ENCODE results near the gene EPS15. TPM values are rescaled to one million over a fixed set of nuclear protein-coding genes. Genes with fewer than 3 reads are reported as not detected.
"Not testable (repeated sequence)": the region's sequence is repeated elsewhere in the genome, so short reads cannot be mapped to it uniquely, and the experiment has no call there.

EPS15 gene
- total RNA-seq, 1 donor from 2014 or later = 86.2 TPM

- no peak for DNase-seq (ENCODE audit: low spot score)
Measured at GRCh38 chr1:51336711-51337110, 182.4 kb downstream of the EPS15 start.

DNA sequence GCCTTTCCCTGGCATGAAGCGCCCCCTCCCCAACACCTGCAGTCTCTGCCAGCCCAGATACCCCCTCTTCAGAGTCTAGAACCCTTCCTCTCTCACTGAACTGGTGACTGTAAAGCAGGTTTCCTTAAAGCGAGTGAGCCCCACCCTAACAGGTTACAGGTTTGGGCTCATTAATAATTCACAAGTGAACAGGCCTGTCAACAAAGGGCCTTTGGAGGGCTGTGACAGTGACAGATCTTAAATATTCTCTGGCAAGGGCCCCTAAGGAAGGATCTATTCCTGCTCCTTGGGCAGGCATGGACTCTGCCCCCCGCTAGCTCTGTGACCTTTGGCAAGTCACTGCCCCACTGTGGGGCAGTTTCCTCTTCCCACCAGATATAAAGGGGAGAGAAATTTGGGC, 183.1 kb downstream of the EPS15 start:
- DNase-seq (ENCODE audit: low spot score) = no peak

DNA sequence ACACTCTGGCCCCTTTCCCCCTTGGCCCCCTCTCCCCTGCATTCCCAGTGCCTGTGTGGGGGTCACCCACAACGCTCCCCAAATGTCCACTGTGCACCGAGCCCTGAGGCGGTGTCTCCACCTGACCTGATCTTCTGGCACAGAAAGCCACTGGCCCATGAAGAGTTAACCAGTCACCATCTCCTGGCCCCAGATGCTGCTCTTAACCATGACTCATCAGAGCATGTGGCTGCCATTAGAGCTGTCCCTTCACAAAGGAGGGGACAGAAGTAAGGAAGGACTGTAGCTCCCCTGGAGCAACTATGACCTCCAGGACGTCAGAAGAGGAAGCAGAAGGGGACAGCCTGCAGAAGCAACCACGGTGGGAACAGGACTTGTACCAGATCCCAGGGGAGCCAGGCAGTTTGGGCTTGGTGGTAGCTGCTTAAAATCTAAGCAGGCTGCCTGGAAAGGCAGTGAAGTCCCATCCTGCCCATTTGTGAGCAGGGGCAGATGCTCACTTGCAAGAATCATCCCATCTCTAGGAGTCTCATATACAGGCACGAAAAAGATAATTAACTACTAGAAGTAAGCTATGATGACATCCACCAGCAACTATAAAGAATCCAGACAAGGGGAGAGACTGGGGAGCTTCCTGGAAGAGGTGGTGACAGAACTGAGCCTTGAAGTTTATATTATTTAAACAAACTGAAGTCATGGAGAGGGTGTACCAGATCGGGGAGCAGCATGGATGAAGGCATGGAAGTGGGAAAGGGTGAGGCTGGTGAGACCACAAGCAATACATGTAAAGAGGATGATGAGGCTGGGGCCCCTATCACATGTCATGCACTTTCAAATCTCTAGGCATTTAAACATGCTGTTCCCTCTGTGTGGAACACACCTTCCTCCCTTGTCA, 187.6 kb downstream of the EPS15 start:
- no peak for DNase-seq (ENCODE audit: low spot score)

GRCh38 chr1:51330331-51331201, 188.5 kb downstream of the EPS15 start, which contains the start of gene TTC39A:
Gene TTC39A, minus strand, starts transcription at chr1:51330562. Its CDS starts 85 bp downstream, at chr1:51330477.
- DNase-seq (ENCODE audit: low spot score) = no peak

GRCh38 chr1:51329443-51330325, 189.4 kb downstream of the EPS15 start:
- DNase-seq (ENCODE audit: low spot score) = peak; percentile 70

DNA sequence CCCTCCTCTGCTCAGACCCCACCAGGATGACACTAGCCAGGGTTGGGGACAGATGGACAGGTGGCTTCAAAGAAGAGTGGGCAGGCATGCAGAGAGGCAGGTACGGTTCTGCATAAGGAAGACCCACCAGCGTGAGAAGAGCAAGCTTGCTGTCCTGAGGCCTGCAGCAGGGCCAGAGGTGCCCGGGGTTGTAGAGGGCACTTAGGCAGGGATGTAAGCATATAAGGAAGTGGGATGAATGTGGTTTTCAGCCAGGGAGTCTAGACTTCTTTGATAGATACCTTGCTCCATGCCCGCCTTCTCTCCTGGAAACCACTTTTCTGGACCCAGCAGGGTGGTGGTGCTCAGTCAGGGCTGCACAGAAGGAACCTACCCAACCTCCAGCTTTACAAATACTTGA, 190.1 kb downstream of the EPS15 start:
- DNase-seq (ENCODE audit: low spot score) = no peak

- DNase-seq (ENCODE audit: low spot score) = no peak
Measured at GRCh38 chr1:51328279-51328678, 190.8 kb downstream of the EPS15 start.

- DNase-seq (ENCODE audit: low spot score) = no peak
Measured at GRCh38 chr1:51327386-51327785, 191.7 kb downstream of the EPS15 start.

GRCh38 chr1:51326839-51327238, 192.2 kb downstream of the EPS15 start:
- no peak for DNase-seq (ENCODE audit: low spot score)

DNA sequence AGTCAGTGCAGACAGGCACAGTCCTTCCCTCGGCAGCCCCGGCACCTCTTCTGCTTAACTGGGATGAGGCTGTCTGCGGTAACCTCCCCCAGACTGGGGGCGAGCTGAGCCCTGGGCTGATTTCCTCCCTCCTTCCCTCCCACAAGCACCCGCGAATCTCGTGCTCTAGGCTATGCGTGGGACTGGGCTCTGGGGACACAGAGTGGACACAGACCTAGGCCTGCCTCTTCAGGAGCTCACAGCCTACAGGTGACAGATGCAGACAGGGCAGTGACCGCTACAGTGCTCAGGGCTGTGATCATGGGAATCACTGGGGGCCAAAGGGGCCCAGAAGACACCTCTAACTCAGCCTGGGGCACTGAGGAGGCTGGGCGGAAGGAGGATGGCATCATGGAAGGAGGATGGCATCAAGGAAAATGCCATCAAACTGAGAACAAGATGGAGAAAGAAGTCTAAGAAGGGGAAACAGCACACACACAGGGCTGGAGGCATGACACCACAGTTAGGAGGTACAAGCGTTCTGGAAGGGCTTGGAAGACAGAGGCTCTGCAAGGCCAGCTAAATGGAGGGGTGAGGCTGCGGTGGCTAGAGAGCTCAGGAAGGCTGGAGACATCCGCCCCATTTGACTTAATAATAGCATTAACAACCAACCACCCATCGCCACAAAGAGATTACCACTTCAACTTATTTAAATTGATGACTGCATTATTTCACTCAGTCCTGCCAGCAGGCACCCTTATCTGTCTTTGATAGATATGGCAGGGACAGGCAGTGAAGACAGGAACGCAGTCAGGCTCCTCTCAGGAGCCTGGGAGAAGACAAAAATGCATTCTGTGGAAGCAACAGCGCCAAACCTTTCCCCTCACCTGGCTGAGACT, 192.9 kb downstream of the EPS15 start:
- DNase-seq (ENCODE audit: low spot score) = no peak

GRCh38 chr1:51325391-51325790, 193.7 kb downstream of the EPS15 start:
- DNase-seq (ENCODE audit: low spot score) = no peak

DNA sequence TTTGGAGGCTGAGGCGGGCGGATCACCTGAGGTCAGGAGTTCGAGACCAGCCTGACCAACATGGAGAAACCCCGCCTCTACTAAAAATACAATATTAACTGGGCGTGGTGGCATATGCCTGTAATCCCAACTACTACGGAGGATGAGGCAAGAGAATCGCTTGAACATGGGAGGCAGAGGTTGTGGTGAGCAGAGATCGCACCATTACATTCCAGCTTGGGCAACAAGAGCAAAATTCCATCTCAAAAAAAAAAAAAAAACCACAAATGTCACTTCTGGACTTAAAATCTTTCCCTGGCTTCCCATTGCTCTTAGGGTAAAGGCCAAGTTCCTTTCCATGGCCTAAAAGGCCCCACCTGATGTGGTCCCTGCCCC, 194.1 kb downstream of the EPS15 start:
- DNase-seq (ENCODE audit: low spot score) = not testable (repeated sequence)

DNA sequence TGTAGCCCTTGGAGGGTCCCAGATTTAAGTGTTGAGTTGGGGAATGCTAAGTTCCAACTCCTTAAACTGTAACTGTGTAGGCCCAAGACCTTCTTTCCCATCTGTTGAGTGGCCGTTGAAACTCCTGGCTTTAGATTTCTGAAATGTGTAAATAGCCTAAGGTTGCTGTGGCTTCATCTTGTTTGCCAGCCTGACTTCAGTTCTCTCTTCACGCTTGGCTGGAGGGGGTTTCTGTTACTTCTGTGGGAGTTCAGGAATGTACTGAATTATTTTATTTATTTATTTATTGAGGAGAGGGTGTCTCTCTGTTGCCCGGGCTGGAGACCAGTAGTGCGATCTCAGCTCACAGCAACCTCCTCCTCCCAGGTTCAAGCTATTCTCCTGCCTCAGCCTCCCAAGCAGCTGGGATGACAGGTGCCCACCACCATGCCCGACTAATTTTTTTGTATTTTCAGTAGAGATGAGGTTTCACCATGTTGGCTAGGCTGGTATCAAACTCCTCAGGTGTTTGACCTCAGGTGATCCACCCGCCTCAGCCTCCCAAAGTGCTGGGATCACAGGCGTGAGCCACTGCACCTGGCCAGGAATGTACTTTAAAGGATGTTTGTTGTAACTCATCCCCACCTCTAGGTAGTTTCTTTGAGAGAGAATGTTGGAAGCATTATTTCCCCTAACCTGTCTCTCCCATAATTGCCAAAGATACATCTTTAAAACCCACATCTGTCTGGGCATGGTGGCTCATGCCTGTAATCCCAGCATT, 194.6 kb downstream of the EPS15 start:
- no peak for DNase-seq (ENCODE audit: low spot score)

DNA sequence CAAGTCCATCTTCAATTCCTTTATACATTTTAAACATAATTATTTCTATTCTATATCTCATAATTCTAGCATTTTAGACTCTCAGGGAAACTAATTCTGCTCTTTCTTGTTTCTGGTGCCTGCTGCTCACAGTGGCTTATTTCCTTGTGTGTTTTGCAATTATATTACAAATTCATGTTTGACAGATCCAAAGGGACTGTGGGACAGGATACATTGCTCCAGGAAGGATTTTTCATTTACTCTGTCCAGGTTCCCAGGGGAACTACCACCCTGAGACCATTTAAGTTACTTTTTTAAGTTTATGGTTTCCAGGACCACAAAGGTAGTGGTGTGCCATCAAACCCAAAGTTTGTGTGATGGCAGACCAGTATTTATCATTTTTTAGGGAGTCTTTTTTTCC, 195.3 kb downstream of the EPS15 start:
- no peak for DNase-seq (ENCODE audit: low spot score)

- no peak for DNase-seq (ENCODE audit: low spot score)
Measured at GRCh38 chr1:51322417-51323101, 196.5 kb downstream of the EPS15 start.

DNA sequence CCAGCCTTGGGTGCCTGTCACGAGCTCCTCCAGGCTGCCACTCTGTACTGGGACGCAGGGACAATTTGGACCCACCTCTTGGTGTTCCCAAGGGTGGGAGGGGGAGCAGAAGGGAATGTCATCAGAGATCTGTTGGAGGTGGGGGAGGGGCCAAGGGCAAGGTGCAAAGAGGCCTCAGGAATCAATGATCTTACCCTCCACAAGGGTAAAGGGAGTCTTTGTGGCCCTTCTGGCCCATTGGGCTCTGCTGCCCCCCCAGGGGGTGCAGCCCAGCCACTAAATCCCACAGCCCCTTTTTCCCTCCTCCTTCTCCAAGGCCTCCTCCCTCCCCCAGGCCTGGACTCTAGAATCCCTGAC, 197.2 kb downstream of the EPS15 start:
- no peak for DNase-seq (ENCODE audit: low spot score)

- DNase-seq (ENCODE audit: low spot score) = no peak
Measured at GRCh38 chr1:51320967-51321923, 197.8 kb downstream of the EPS15 start.

- DNase-seq (ENCODE audit: low spot score) = no peak
Measured at GRCh38 chr1:51317798-51318197, 201.3 kb downstream of the EPS15 start.
